Astrocyte (in vitro differentiated cells and primary cell): ENCODE data around the gene GHRH.

ENCODE experiments used
- CTCF ChIP-seq: IDR thresholded peaks from 2 replicates; pipeline ENCODE4 v1.5.1; 2011; ENCODE audit warnings: low read depth, mild to moderate bottlenecking, inconsistent platforms, low read length, moderate library complexity; ENCODE audit not compliant: insufficient read depth
- EZH2 ChIP-seq: IDR thresholded peaks from 2 replicates; pipeline ENCODE4 v1.6.1; 2012; ENCODE audit warnings: mild to moderate bottlenecking, low read length, inconsistent platforms; ENCODE audit not compliant: insufficient read depth

GRCh38 chr20:37201827-37202162 is 59.8 kb downstream of the GHRH start:
- TF ChIP-seq CTCF (no peak), EZH2 (no peak)
